ENCODE data around the gene EPN2.

The EPN2 gene

DNA sequence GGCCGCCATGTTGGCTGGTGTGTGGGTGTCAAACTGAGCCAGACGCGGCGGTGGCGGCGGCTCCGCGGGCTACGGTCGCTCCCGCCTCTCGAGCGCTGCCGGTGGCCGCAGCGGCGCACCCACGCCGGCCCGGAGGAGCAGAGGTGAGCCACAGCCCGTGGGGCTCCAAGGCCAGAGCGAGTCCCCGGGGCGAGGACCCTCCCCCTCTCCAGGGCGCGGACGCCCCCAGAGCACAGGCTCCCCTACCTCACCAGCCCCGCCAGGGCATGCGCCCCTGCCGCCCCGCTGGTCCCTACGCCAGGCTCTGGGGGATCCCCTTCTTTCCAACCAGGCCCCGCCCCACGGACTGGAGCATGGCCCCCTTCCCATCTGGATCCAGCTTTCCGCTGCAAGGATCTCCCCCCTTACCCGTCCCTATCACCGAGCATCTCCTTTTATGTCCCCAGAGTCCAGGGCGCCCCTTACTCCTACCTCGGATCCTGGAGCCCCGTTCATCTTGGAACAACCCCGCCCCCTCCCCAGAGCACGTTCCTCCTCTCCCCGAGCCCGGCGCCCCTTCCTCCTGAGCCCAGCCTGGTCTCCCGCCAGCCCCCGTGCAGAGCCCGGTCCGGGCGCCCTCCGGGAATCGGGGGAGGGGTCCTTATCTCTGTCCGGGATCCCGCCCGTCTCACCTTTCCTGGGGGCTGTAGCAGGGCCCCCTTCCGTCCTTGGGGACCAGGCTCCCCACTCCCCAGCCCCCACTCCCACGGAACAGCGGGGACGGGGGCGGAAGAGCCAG lies 412 bp downstream of the EPN2 start:
- no peak for DNase-seq (ENCODE audit: low read depth)
- TF ChIP-seq, protein P1, sequence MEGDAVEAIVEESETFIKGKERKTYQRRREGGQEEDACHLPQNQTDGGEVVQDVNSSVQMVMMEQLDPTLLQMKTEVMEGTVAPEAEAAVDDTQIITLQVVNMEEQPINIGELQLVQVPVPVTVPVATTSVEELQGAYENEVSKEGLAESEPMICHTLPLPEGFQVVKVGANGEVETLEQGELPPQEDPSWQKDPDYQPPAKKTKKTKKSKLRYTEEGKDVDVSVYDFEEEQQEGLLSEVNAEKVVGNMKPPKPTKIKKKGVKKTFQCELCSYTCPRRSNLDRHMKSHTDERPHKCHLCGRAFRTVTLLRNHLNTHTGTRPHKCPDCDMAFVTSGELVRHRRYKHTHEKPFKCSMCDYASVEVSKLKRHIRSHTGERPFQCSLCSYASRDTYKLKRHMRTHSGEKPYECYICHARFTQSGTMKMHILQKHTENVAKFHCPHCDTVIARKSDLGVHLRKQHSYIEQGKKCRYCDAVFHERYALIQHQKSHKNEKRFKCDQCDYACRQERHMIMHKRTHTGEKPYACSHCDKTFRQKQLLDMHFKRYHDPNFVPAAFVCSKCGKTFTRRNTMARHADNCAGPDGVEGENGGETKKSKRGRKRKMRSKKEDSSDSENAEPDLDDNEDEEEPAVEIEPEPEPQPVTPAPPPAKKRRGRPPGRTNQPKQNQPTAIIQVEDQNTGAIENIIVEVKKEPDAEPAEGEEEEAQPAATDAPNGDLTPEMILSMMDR (conservative IDR thresholded peaks at IDR 0.05; ENCODE audit: low read length), result no peak
- H3K4me3 ChIP-seq (ENCODE audit: low read length), result peak overlapping the region; percentile 90

DNA sequence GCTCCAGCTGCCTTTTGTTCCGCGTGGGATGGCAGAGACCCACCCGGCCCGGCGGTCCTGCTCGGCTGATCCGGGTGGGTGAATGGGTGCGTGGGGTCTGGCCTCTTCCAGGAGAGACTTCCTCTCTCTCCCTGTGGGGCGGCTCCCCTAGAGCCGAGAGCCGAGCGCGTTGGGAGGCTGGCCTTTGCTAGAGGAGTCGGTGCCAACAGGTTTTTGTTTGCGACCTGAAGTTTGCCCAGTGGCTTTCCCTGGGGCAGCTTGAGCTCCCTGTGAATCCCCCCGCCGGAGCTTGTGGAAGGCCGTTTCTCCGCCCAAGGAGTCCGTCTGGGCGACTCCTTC lies 970 bp downstream of the EPN2 start:
- TF ChIP-seq, protein P1 (conservative IDR thresholded peaks at IDR 0.05; ENCODE audit: low read length), result no peak
- peak overlapping the region; percentile 90 for H3K4me3 ChIP-seq (ENCODE audit: low read length)
- DNase-seq (ENCODE audit: low read depth), result no peak

DNA sequence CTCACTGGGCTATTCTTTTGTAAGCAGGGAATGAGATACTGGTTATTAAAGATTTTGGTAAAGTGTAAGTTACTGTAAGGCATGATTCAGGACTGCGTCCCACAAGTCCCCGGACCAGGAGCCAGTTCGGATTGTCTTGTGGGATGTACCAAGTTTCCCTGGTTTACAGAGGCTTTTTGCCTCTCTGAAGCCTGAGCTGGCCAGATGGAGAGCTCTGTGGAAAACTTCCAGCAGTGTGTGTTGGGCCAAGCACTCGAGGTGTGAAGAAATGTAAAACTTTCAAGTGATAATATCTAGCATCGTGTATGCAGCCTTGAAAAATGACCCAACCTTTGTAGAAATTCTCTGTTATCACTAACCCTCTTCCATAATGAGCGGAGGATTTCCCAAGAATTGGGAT lies 2.4 kb downstream of the EPN2 start:
- TF ChIP-seq, protein P1 (conservative IDR thresholded peaks at IDR 0.05; ENCODE audit: low read length), result no peak
- 0 out of 2 replicates have a peak overlapping the region, but pooled peaks have one; percentile 12 for H3K4me3 ChIP-seq (ENCODE audit: low read length)
- peak; percentile 42 for DNase-seq (ENCODE audit: low read depth)

DNA sequence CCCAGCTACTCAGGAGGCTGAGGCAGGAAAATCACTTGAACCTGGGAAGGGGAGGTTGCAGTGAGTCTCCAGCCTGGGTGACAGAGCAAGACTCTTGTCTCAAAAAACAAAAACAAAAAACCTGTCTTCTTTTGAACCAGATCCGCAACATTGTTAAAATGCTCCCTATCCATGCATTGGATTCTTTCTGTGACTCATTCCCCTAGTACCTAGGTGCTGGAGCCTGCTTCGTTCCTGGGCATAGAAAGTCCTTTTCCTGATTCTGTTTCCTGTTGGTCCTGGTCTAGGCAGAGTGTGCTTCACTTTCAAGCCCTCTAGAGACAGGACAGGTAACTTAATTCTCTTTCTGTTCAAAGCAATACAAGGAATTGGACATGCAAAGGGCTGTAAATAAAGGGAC lies 5.2 kb downstream of the EPN2 start:
- no peak overlapping the region for H3K4me3 ChIP-seq (ENCODE audit: low read length)
- no peak for DNase-seq (ENCODE audit: low read depth)
- TF ChIP-seq, protein P1 (conservative IDR thresholded peaks at IDR 0.05; ENCODE audit: low read length), result no peak

DNA sequence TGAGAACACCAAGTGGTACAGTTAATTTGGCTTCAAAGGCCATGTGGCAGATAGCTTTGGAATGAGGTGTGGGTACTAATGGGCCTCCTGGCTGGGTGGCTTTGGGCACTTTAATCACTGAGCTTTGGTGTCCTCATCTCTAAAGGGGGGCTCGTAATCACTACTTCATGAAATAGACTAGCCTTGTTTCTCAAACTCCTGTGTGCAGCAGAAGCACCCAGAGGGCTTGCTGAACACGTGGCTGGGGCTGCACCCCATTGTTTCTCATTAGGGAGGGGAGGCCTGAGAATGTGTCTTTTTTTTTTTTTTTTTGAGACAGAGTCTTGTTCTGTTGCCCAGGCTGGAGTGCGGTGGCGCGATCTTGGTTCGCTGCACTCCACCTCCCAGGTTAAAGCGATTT lies 5.8 kb downstream of the EPN2 start:
- DNase-seq (ENCODE audit: low read depth), result no peak
- TF ChIP-seq, protein P1 (conservative IDR thresholded peaks at IDR 0.05; ENCODE audit: low read length), result no peak
- no peak overlapping the region for H3K4me3 ChIP-seq (ENCODE audit: low read length)

DNA sequence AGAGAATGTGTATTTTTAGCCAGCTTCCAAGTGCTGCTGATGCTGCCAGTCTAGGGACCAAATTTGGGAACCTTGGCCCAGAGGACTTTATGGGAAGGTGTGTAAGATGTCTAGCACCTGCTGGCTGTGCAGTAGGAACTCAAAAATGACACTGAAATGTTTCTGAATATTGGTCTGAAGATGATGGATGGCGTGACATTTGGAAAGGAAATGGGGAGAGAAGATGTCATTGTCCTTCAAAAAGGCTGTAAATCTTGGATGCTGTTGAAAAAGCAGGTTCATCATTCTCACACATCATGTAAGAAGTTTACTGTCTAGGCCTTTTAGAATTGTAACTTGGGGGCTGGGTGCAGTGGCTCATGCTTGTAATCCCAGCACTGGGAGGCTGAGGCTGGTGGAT lies 6.7 kb downstream of the EPN2 start:
- no peak for DNase-seq (ENCODE audit: low read depth)
- TF ChIP-seq, protein P1 (conservative IDR thresholded peaks at IDR 0.05; ENCODE audit: low read length), result no peak
- no peak overlapping the region for H3K4me3 ChIP-seq (ENCODE audit: low read length)

DNA sequence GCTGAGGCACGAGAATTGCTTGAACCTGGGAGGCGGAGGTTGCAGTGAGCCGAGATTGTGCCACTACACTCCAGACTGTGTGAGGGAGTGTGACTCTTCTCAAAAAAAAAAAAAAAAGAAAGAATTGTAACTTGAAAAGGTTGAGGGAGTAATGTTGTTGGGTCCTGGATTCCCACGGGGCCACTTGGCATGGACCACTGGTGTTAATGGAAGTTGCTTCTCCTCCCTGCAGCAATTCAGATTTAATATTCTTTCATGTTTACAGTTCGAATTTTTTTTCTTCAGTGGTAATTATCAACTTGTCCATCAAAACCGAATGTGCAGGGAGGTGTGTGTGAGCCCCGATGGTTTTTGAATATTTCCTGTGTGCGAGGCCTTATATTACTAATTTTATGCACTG lies 7.2 kb downstream of the EPN2 start:
- H3K4me3 ChIP-seq (ENCODE audit: low read length), result no peak overlapping the region
- TF ChIP-seq, protein P1 (conservative IDR thresholded peaks at IDR 0.05; ENCODE audit: low read length), result no peak
- no peak for DNase-seq (ENCODE audit: low read depth)
